Trophoblast cell (in vitro differentiated cells and primary cell): Measurements from ENCODE around the gene PGM1.
"Not testable (repeated sequence)": the region's sequence is repeated elsewhere in the genome, so short reads cannot be mapped to it uniquely, and the experiment has no call there.

Source experiments
- DNase-seq, 2 donors: peaks; one replicate each; pipeline ENCODE4 v3.0.0-alpha.2; 2016
- H2AFZ ChIP-seq: 2 replicates; pipeline ENCODE4 v1.6.1; 2013; ENCODE audit warnings: low read length, moderate library complexity, mild to moderate bottlenecking; ENCODE audit not compliant: insufficient read depth, poor library complexity
- H2AK5ac ChIP-seq: 2 replicates; pipeline ENCODE4 v1.6.1; 2013; ENCODE audit warnings: mild to moderate bottlenecking, low read length
- H2BK120ac ChIP-seq: 2 replicates; pipeline ENCODE4 v1.6.1; 2013; ENCODE audit warnings: low read length, mild to moderate bottlenecking, moderate library complexity; ENCODE audit not compliant: insufficient read depth, poor library complexity
- H2BK12ac ChIP-seq: 2 replicates; pipeline ENCODE4 v1.6.1; 2013; ENCODE audit warnings: mild to moderate bottlenecking, low read length, moderate library complexity
- H2BK5ac ChIP-seq: 2 replicates; pipeline ENCODE4 v1.6.1; 2013; ENCODE audit warnings: low read length, low read depth, moderate library complexity, mild to moderate bottlenecking; ENCODE audit not compliant: poor library complexity
- H3K14ac ChIP-seq: 2 replicates; pipeline ENCODE4 v1.6.1; 2013; ENCODE audit warnings: mild to moderate bottlenecking, low read length
- H3K18ac ChIP-seq: 2 replicates; pipeline ENCODE4 v1.6.1; 2013; ENCODE audit warnings: mild to moderate bottlenecking, low read length
- H3K23ac ChIP-seq: 2 replicates; pipeline ENCODE4 v1.6.1; 2013; ENCODE audit warnings: low read length
- H3K27ac ChIP-seq: 2 replicates; pipeline ENCODE4 v1.5.1; 2013; ENCODE audit warnings: low read depth, mild to moderate bottlenecking, inconsistent platforms, low read length, moderate library complexity
- H3K27me3 ChIP-seq: 2 replicates; pipeline ENCODE4 v1.6.1; 2013; ENCODE audit warnings: inconsistent platforms, mild to moderate bottlenecking, low read length, moderate library complexity; ENCODE audit not compliant: insufficient read depth
- H3K36me3 ChIP-seq, 2 experiments: 1 replicate in 1 of 2; 2 replicates in 1 of 2; pipeline ENCODE4 v1.6.1; 2013; ENCODE audit warnings: low read length in 2 of 2, mild to moderate bottlenecking in 2 of 2, moderate library complexity in 1 of 2; ENCODE audit not compliant: insufficient read depth in 2 of 2, control insufficient read depth in 1 of 2
- H3K4ac ChIP-seq: 2 replicates; pipeline ENCODE4 v1.6.1; 2013; ENCODE audit warnings: low read depth, mild to moderate bottlenecking, low read length, moderate library complexity
- H3K4me1 ChIP-seq, 2 experiments: 1 replicate in 1 of 2; 2 replicates in 1 of 2; pipeline ENCODE4 v1.6.1; 2013; ENCODE audit warnings: low read length in 2 of 2, mild to moderate bottlenecking in 2 of 2, moderate library complexity in 1 of 2; ENCODE audit not compliant: insufficient read depth in 2 of 2, control insufficient read depth in 1 of 2
- H3K4me2 ChIP-seq: 2 replicates; pipeline ENCODE4 v1.6.1; 2013; ENCODE audit warnings: inconsistent platforms, mild to moderate bottlenecking, low read length, moderate library complexity
- H3K4me3 ChIP-seq: 2 replicates; pipeline ENCODE4 v1.5.1; 2013; ENCODE audit warnings: mild to moderate bottlenecking, low read depth, low read length, inconsistent platforms
- H3K79me1 ChIP-seq: one replicate; pipeline ENCODE4 v1.6.1; 2013; ENCODE audit warnings: low read length
- H3K79me2 ChIP-seq: 2 replicates; pipeline ENCODE4 v1.6.1; 2013; ENCODE audit warnings: low read length, mild to moderate bottlenecking; ENCODE audit not compliant: control insufficient read depth, insufficient read depth, poor library complexity
- H3K9ac ChIP-seq: 2 replicates; pipeline ENCODE4 v1.6.1; 2013; ENCODE audit warnings: mild to moderate bottlenecking, low read length
- H3K9me3 ChIP-seq: 2 replicates; pipeline ENCODE4 v1.6.1; 2013; ENCODE audit warnings: low read depth, mild to moderate bottlenecking, control low read depth, inconsistent platforms, low read length; ENCODE audit not compliant: insufficient read depth
- H4K12ac ChIP-seq: 2 replicates; pipeline ENCODE4 v1.6.1; 2013; ENCODE audit warnings: low read depth, mild to moderate bottlenecking, low read length, moderate library complexity
- H4K8ac ChIP-seq: 2 replicates; pipeline ENCODE4 v1.6.1; 2013; ENCODE audit warnings: low read depth, mild to moderate bottlenecking, low read length, moderate library complexity
- H4K91ac ChIP-seq: one replicate; pipeline ENCODE4 v1.6.1; 2013; ENCODE audit warnings: low read depth, mild to moderate bottlenecking, low read length, moderate library complexity
- WGBS: extraction: QIAGEN DNeasy Blood & Tissue Kit; methylation state at CpG from one replicate; pipeline ENCODE4 v1.1.7; 2013; ENCODE audit warnings: missing lambda C conversion rate; ENCODE audit not compliant: insufficient read length, insufficient coverage; ENCODE audit errors: extremely low coverage; 5-methylcytosine and 5-hydroxymethylcytosine counted together

PGM1 gene

GRCh38 chr1:63574203-63574796 lies 18.9 kb upstream of the PGM1 start:
- not testable (repeated sequence) for H2BK5ac ChIP-seq, H3K23ac ChIP-seq, H3K27me3 ChIP-seq, H4K8ac ChIP-seq, H3K18ac ChIP-seq, H2AK5ac ChIP-seq, DNase-seq, H2AFZ ChIP-seq, H2BK12ac ChIP-seq, H3K27ac ChIP-seq, H3K9ac ChIP-seq, H2BK120ac ChIP-seq, H3K36me3 ChIP-seq, H3K79me2 ChIP-seq, H4K91ac ChIP-seq, H3K4me3 ChIP-seq, H3K4ac ChIP-seq, H4K12ac ChIP-seq, H3K4me2 ChIP-seq, H3K14ac ChIP-seq, H3K79me1 ChIP-seq, H3K4me1 ChIP-seq, H3K9me3 ChIP-seq
- whole genome bisulfite sequencing, result no CpG with 5 or more reads among the region's 2 CpGs

- Histone ChIP-seq H4K12ac (no peak overlapping the region), H3K79me2 (no peaks in the 10 kb centered on the region), H3K23ac (no peak overlapping the region), H2BK5ac (no peak overlapping the region), H3K18ac (no peak overlapping the region), H3K79me1 (no peaks in the 10 kb centered on the region), H3K14ac (no peak overlapping the region), H3K36me3 (no peaks in the 10 kb centered on the region), H4K8ac (no peak overlapping the region), H3K4me2 (no peak overlapping the region), H3K4me3 (no peak overlapping the region), H3K27me3 (no peaks in the 10 kb centered on the region), H3K9me3 (no peaks in the 10 kb centered on the region), H3K9ac (no peak overlapping the region), H2BK12ac (no peak overlapping the region), H4K91ac (no peak overlapping the region), H2BK120ac (no peak overlapping the region), H2AK5ac (no peak overlapping the region), H3K4me1 (no peaks in the 10 kb centered on the region), H3K27ac (no peak overlapping the region), H3K4ac (no peak overlapping the region), H2AFZ (no peak overlapping the region)
- DNase-seq, result peak in 1 of 2 donors; percentile 81
- no CpG with 5 or more reads among the region's 4 CpGs for whole genome bisulfite sequencing
These were observed 17.8 kb upstream of the PGM1 start for GRCh38 chr1:63575340-63575826.

- not testable (repeated sequence) for H2AFZ ChIP-seq, H2BK5ac ChIP-seq, H4K12ac ChIP-seq, H3K4me1 ChIP-seq, DNase-seq, H3K4me2 ChIP-seq, H3K36me3 ChIP-seq, H2AK5ac ChIP-seq, H4K91ac ChIP-seq, H3K79me2 ChIP-seq, H4K8ac ChIP-seq, H3K14ac ChIP-seq, H2BK12ac ChIP-seq, H3K79me1 ChIP-seq, H3K9me3 ChIP-seq, H3K27me3 ChIP-seq, H3K9ac ChIP-seq, H3K4me3 ChIP-seq, H3K4ac ChIP-seq, H3K27ac ChIP-seq, H3K18ac ChIP-seq, H2BK120ac ChIP-seq, H3K23ac ChIP-seq
- WGBS, result no CpG with 5 or more reads among the region's 1 CpG
These were observed 6.9 kb upstream of the PGM1 start for GRCh38 chr1:63586326-63586725.

DNA sequence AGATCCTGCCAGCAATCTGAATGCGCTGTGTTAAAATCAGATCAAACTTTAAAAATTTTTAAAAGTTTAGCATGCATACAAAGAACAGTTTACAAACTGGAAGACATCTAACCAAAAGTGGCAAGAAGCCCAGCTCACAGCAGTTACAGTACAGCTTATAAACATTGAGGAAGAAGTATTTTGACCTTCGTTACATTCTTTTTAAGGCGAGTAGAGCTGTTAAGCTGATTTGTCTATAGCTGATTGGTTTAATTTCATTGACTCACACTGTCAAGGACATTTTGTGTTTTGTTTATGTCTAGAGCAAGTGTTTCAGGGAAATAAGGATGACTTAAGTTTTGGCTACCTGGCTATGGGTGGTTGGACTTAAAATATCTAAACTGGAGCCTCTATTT lies 3.0 kb upstream of the PGM1 start:
- Histone ChIP-seq H4K91ac (no peak overlapping the region), H3K27me3 (no peaks in the 10 kb centered on the region), H2BK12ac (no peak overlapping the region), H3K18ac (no peak overlapping the region), H3K27ac (no peak overlapping the region), H3K14ac (no peak overlapping the region), H2BK5ac (no peak overlapping the region), H3K4me3 (no peak overlapping the region), H4K8ac (no peak overlapping the region), H3K9ac (no peak overlapping the region), H3K79me2 (no peaks in the 10 kb centered on the region), H3K4ac (no peak overlapping the region), H3K4me1 (peaks cover 0 to 3% of the 10 kb centered on the region in 2 experiments), H2AK5ac (no peak overlapping the region), H3K23ac (no peak overlapping the region), H3K4me2 (no peak overlapping the region), H4K12ac (no peak overlapping the region), H3K36me3 (no peaks in the 10 kb centered on the region), H2AFZ (no peak overlapping the region), H3K9me3 (no peaks in the 10 kb centered on the region), H3K79me1 (peaks cover 9% of the 10 kb centered on the region), H2BK120ac (no peak overlapping the region)
- WGBS, result no CpG with 5 or more reads among the region's 3 CpGs
- DNase-seq, result no peak
